ENCODE measurements around the gene NUDT2. TPM values are rescaled to one million over a fixed set of nuclear protein-coding genes. Genes with fewer than 3 reads are reported as not detected.

The NUDT2 gene
- total and polyA plus RNA-seq, 2 of the 4 experiments (the other 2 are of a cell fraction): 36.6 to 45.0 TPM

- Histone ChIP-seq H2BK5ac (ENCODE audit: low read depth, low read length, poor library complexity, severe bottlenecking) (no peak overlapping the region), H3K27ac (ENCODE audit: insufficient read depth, low read length) (no peak overlapping the region), H3K23ac (ENCODE audit: low read depth, low read length) (no peak overlapping the region), H3K56ac (ENCODE audit: extremely low read depth, insufficient read depth, low read length) (no peak overlapping the region), H2AK9ac (replicated peaks; ENCODE audit: low read depth, low read length, poor library complexity) (peak overlapping the region; percentile 81), H4K5ac (ENCODE audit: low read depth, low read length) (no peak overlapping the region), H3K9me3 (ENCODE audit: control insufficient read depth, insufficient read depth, low read length) (no peaks in the 10 kb centered on the region), H2BK20ac (ENCODE audit: low read depth, low read length) (no peak overlapping the region), H4K8ac (ENCODE audit: low read depth in 2 of 2, low read length in 2 of 2) (peak overlapping the region in 1 of 2 experiments; percentile 82; a peak in 3 of 4 replicates), H2BK120ac (ENCODE audit: low read depth, low read length) (no peak overlapping the region), H2AK5ac (ENCODE audit: low read depth, low read length) (no peak overlapping the region), H3K14ac (replicated peaks; ENCODE audit: low read depth, low read length) (no peak overlapping the region), H3K79me1 (ENCODE audit: low read depth in 1 of 2, low read length in 2 of 2) (no peaks in the 10 kb centered on the region), H3K4me1 (ENCODE audit: control insufficient read depth, insufficient read depth, low read length) (peaks cover 8% of the 10 kb centered on the region), H2AFZ (replicated peaks; ENCODE audit: low read length, poor library complexity) (peak overlapping the region; percentile 99), H3K27me3 (ENCODE audit: control insufficient read depth, insufficient read depth, low read length) (peaks cover 2% of the 10 kb centered on the region; the same call in 1 of the 2 replicates), H3K9ac (ENCODE audit: low read depth, low read length) (no peak overlapping the region), H4K91ac (ENCODE audit: insufficient read depth, low read depth, low read length) (no peak overlapping the region; the same call in 1 of the 2 replicates), H2BK15ac (ENCODE audit: low read depth, low read length) (no peak overlapping the region), H3K36me3 (ENCODE audit: control insufficient read depth, insufficient read depth, low read length) (no peaks in the 10 kb centered on the region), H3K9me1 (ENCODE audit: insufficient read depth, low read length) (peaks cover 8% of the 10 kb centered on the region; the same call in 1 of the 2 replicates), H3K4ac (ENCODE audit: low read depth, low read length) (no peak overlapping the region), H4K20me1 (ENCODE audit: insufficient read depth, low read length) (no peaks in the 10 kb centered on the region; the same call in 1 of the 2 replicates), H3K4me2 (ENCODE audit: low read depth, low read length) (peak overlapping the region; percentile 70), H3K4me3 (ENCODE audit: insufficient read depth, low read depth, low read length) (no peak overlapping the region), H3K18ac (ENCODE audit: low read depth, low read length) (no peak overlapping the region)
- DNase-seq (peak; percentile 72), ATAC-seq (ENCODE audit: low read depth) (peak; percentile 48)
- intact Hi-C loops (cut with micrococcal nuclease) (loop anchor here (1.0 to 5.0 kb wide), 4 partner anchors 47 to 452 kb away; partner anchors contain the start of gene DCAF12), dilution Hi-C loops (cut with HindIII; ENCODE audit: low sequenced_read_pairs, unreplicated experiment) (no loop called here), in situ Hi-C loops (cut with MboI; ENCODE audit: low sequenced_read_pairs) (no loop called here)
- CTCF ChIA-PET: interaction anchor here (0.6 to 1.3 kb wide), 4 partner anchors 34 to 885 kb away, joined by 3 to 4 read pairs (median 3); no protein-coding TSS in a partner anchor
- TF ChIP-seq ELK1 (IDR thresholded peaks at IDR 0.05; ENCODE audit: borderline replicate concordance, low read depth, low read length): no peak
- TF ChIP-seq CTCF (conservative IDR thresholded peaks at IDR 0.05; ENCODE audit: low read depth, low read length): peak; percentile 89
- TF ChIP-seq SMC3 (IDR thresholded peaks at IDR 0.05; ENCODE audit: low read depth, low read length): peak; percentile 65
- no peak for TF ChIP-seq RCOR1 (IDR thresholded peaks at IDR 0.05; ENCODE audit: insufficient replicate concordance, low read length)
- TF ChIP-seq MXI1 (IDR thresholded peaks at IDR 0.05; ENCODE audit: borderline replicate concordance, low read depth, low read length): no peak
- no peak for TF ChIP-seq POLR2A (IDR thresholded peaks at IDR 0.05; ENCODE audit: low read depth, low read length)
- no peak for TF ChIP-seq FOS (IDR thresholded peaks at IDR 0.05; ENCODE audit: low read depth, low read length)
- peak; percentile 83 for TF ChIP-seq RAD21 (IDR thresholded peaks at IDR 0.05; ENCODE audit: low read length)
- no peak for TF ChIP-seq CEBPB (IDR thresholded peaks at IDR 0.05; ENCODE audit: low read depth, low read length)
- POLR2A ChIA-PET (ENCODE audit: unreplicated experiment): no interaction called here
- 0% methylated on average over 1 of the region's 35 CpGs; no CpG with 5 or more reads in 1 of the 2 experiments for WGBS, 2 experiments (ENCODE audit: extremely low coverage in 2 of 2, insufficient read length in 1 of 2)
- no TSS peak for BruUV-seq (replicated peaks)
Measured at GRCh38 chr9:34379334-34380033, 50.1 kb downstream of the NUDT2 start.
